HEK293T (cell line): ENCODE results near the gene IGSF8.

ENCODE experiments used
- BHLHE40 ChIP-seq: fragments of 450-650 bp; IDR thresholded peaks from 2 replicates; pipeline ENCODE4 v1.6.1; 2016; ENCODE audit warnings: mild to moderate bottlenecking, moderate library complexity, borderline replicate concordance
- CTBP1 ChIP-seq: fragments of 450-650 bp; IDR thresholded peaks from 2 replicates; pipeline ENCODE4 v1.6.1; 2016; ENCODE audit warnings: borderline replicate concordance
- FOXA1 ChIP-seq: fragments of 450-650 bp; IDR thresholded peaks from 2 replicates; pipeline ENCODE4 v1.6.1; 2016; ENCODE audit warnings: mild to moderate bottlenecking
- FOXK2 ChIP-seq: fragments of 450-650 bp; IDR thresholded peaks from 2 replicates; pipeline ENCODE4 v1.6.1; 2016; ENCODE audit warnings: mild to moderate bottlenecking
- HDGF ChIP-seq: fragments of 450-650 bp; IDR thresholded peaks from 2 replicates; pipeline ENCODE4 v1.6.1; 2017; ENCODE audit warnings: antibody characterized with exemption, borderline replicate concordance
- L3MBTL2 ChIP-seq: fragments of 450-650 bp; conservative IDR thresholded peaks from 2 replicates; pipeline ENCODE4 v1.6.1; 2016; ENCODE audit warnings: mild to moderate bottlenecking
- LEF1 ChIP-seq: fragments of 450-650 bp; IDR thresholded peaks from 2 replicates; pipeline ENCODE4 v1.6.1; 2017; ENCODE audit warnings: mild to moderate bottlenecking, borderline replicate concordance
- SUZ12 ChIP-seq: fragments of 450-650 bp; IDR thresholded peaks from 2 replicates; pipeline ENCODE4 v1.6.1; 2016; ENCODE audit warnings: mild to moderate bottlenecking

- no peak for TF ChIP-seq FOXK2
- TF ChIP-seq LEF1 = no peak
- no peak for TF ChIP-seq BHLHE40
- no peak for TF ChIP-seq SUZ12
- TF ChIP-seq HDGF = no peak
- no peak for TF ChIP-seq FOXA1
- TF ChIP-seq L3MBTL2 = no peak
- TF ChIP-seq CTBP1 = no peak
Measured at GRCh38 chr1:160068225-160068624, 30.2 kb downstream of the IGSF8 start.
